Measurements from ENCODE around the gene RAMAC. TPM values are rescaled to one million over a fixed set of nuclear protein-coding genes. Genes with fewer than 3 reads are reported as not detected.

RAMAC gene
- total and polyA plus RNA-seq, 9 donors = 17.2 to 25.1 (median 21.2) TPM

- 87 to 93% (median 91%) methylated on average over 3 of the region's 3 CpGs for WGBS, 3 donors
- TF ChIP-seq POLR2A (IDR thresholded peaks at IDR 0.05) (no peak), EP300 (IDR thresholded peaks at IDR 0.05) (no peak), CTCF (IDR thresholded peaks at IDR 0.05) (no peak)
- H3K4me1 ChIP-seq (ENCODE audit: insufficient read depth) = no peaks in the 10 kb centered on the region
- no peak for DNase-seq
- intact Hi-C loops (cut with DNase I) = no loop called here
- no peaks in the 10 kb centered on the region for H3K27me3 ChIP-seq
- H3K4me3 ChIP-seq = no peak overlapping the region
- H3K9me3 ChIP-seq = no peaks in the 10 kb centered on the region
- no peaks in the 10 kb centered on the region for H3K36me3 ChIP-seq
- H3K27ac ChIP-seq = no peak overlapping the region
Measured at GRCh38 chr15:82960766-82961165, 25.2 kb upstream of the RAMAC start.

GRCh38 chr15:82963471-82964341 is 22.3 kb upstream of the RAMAC start:
- no peaks in the 10 kb centered on the region for H3K36me3 ChIP-seq
- no peaks in the 10 kb centered on the region for H3K4me1 ChIP-seq (ENCODE audit: insufficient read depth)
- TF ChIP-seq CTCF (IDR thresholded peaks at IDR 0.05) = no peak
- no peak for TF ChIP-seq POLR2A (IDR thresholded peaks at IDR 0.05)
- TF ChIP-seq EP300 (IDR thresholded peaks at IDR 0.05) = no peak
- no peaks in the 10 kb centered on the region for H3K9me3 ChIP-seq
- H3K27me3 ChIP-seq = no peaks in the 10 kb centered on the region
- 81 to 88% (median 86%) methylated on average over 7 of the region's 7 CpGs for WGBS, 3 donors
- H3K4me3 ChIP-seq = no peak overlapping the region
- no peak for DNase-seq
- H3K27ac ChIP-seq = no peak overlapping the region
- intact Hi-C loops (cut with DNase I) = no loop called here

GRCh38 chr15:82964890-82965289 is 21.1 kb upstream of the RAMAC start:
- no peaks in the 10 kb centered on the region for H3K27me3 ChIP-seq
- H3K4me3 ChIP-seq = no peak overlapping the region
- H3K27ac ChIP-seq = no peak overlapping the region
- no peaks in the 10 kb centered on the region for H3K4me1 ChIP-seq (ENCODE audit: insufficient read depth)
- intact Hi-C loops (cut with DNase I) = no loop called here
- no peak for TF ChIP-seq EP300 (IDR thresholded peaks at IDR 0.05)
- no peak for TF ChIP-seq POLR2A (IDR thresholded peaks at IDR 0.05)
- TF ChIP-seq CTCF (IDR thresholded peaks at IDR 0.05) = no peak
- no peak for DNase-seq
- no peaks in the 10 kb centered on the region for H3K9me3 ChIP-seq
- H3K36me3 ChIP-seq = no peaks in the 10 kb centered on the region
- WGBS, 3 donors = 94 to 98% (median 97%) methylated on average over 5 of the region's 5 CpGs

- Histone ChIP-seq H3K9me3 (no peaks in the 10 kb centered on the region), H3K4me1 (ENCODE audit: insufficient read depth) (no peaks in the 10 kb centered on the region), H3K36me3 (no peaks in the 10 kb centered on the region), H3K27me3 (no peaks in the 10 kb centered on the region), H3K27ac (no peak overlapping the region), H3K4me3 (no peak overlapping the region)
- intact Hi-C loops (cut with DNase I) = no loop called here
- WGBS, 3 donors = 74 to 77% (median 75%) methylated on average over 4 of the region's 4 CpGs
- no peak for TF ChIP-seq CTCF (IDR thresholded peaks at IDR 0.05)
- no peak for TF ChIP-seq POLR2A (IDR thresholded peaks at IDR 0.05)
- no peak for TF ChIP-seq EP300 (IDR thresholded peaks at IDR 0.05)
- no peak for DNase-seq
Measured at GRCh38 chr15:82966671-82967071, 19.3 kb upstream of the RAMAC start.
